Epithelial cell of proximal tubule (primary cell): ENCODE measurements around the gene HRH2. TPM values are rescaled to one million over a fixed set of nuclear protein-coding genes. Genes with fewer than 3 reads are reported as not detected.

ENCODE experiments used
- DNase-seq: peaks from one replicate; pipeline ENCODE4 v3.0.0-alpha.2; 2011; ENCODE audit warnings: low read depth
- H3K4me3 ChIP-seq: 2 replicates; pipeline ENCODE4 v1.5.1; 2011; ENCODE audit warnings: low read depth, mild to moderate bottlenecking, low read length
- total RNA-seq: library from RNA; depleted of rRNA; stranded (reverse); fragments of >200 nt; gene quantifications from 2 replicates; pipeline ENCODE4 v1.2.3, GENCODE V29; 2015
- TF ChIP-seq, protein P1 (sequence below): conservative IDR thresholded peaks from 2 replicates; pipeline ENCODE4 v1.5.1; 2012; ENCODE audit warnings: low read depth, mild to moderate bottlenecking, low read length

The HRH2 gene
- total RNA-seq, 1 donor from 2014 or later: 0.29 TPM

DNA sequence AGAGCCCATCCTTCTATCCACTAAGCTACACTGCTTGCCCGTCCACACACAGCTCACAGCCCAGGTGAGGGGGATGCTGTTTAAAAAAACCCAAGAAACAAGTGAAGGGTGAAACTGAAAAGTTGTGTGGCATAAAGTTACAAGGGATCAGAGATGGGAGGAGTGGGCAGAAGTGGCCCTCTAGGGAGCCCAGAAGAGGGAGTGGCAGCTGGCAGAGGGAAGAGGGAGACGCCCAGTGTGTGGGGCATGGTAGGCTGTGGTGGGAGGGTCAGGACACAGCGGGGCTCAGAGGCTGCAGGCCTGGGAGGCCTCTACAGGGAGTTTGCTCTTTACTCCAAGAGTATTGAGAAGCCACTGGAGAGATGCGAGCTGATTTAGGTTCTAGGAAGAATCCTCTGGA, 30.1 kb upstream of the HRH2 start:
- DNase-seq: no peak
- TF ChIP-seq, protein P1, sequence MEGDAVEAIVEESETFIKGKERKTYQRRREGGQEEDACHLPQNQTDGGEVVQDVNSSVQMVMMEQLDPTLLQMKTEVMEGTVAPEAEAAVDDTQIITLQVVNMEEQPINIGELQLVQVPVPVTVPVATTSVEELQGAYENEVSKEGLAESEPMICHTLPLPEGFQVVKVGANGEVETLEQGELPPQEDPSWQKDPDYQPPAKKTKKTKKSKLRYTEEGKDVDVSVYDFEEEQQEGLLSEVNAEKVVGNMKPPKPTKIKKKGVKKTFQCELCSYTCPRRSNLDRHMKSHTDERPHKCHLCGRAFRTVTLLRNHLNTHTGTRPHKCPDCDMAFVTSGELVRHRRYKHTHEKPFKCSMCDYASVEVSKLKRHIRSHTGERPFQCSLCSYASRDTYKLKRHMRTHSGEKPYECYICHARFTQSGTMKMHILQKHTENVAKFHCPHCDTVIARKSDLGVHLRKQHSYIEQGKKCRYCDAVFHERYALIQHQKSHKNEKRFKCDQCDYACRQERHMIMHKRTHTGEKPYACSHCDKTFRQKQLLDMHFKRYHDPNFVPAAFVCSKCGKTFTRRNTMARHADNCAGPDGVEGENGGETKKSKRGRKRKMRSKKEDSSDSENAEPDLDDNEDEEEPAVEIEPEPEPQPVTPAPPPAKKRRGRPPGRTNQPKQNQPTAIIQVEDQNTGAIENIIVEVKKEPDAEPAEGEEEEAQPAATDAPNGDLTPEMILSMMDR: no peak
- H3K4me3 ChIP-seq: no peak overlapping the region

DNA sequence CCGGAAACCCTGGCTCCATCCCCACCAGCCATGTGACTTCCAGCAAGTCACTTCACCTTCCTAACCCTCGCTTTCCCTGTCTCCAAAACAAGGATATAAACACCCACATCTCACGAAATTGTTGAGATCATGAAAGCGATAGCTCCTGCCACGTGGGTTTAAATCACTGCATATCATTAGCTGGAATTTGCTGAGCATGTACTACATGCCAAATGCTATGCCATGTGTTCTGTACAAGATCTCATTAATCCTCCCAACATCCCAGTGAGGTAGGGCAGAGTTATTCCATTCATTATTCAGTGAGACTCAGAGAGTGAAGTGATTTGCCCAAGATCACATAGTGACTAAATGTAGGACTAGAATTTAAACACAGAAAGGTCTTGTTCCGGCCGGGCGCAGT, 29.2 kb upstream of the HRH2 start:
- TF ChIP-seq, protein P1: no peak
- H3K4me3 ChIP-seq: no peak overlapping the region
- DNase-seq: no peak

DNA sequence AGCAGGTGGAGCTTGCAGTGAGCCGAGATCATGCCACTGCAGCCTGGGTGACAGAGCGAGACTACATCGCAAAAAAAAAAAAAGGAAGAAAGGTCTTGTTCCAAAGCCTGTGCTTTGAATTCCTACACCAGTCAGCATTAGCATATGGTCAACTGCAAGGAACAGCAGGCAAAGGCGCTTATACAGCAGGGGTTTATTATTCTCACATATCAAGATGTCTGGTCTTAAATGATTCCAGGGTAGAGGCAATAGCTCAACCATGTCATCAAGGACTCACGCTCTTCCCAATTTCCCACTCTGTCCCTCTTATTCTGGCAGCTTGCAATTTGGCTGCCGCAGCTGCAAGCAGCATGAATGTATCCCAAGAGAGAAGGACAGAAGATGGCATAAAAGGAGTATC, 28.6 kb upstream of the HRH2 start:
- DNase-seq: no peak
- TF ChIP-seq, protein P1: no peak
- no peak overlapping the region for H3K4me3 ChIP-seq

DNA sequence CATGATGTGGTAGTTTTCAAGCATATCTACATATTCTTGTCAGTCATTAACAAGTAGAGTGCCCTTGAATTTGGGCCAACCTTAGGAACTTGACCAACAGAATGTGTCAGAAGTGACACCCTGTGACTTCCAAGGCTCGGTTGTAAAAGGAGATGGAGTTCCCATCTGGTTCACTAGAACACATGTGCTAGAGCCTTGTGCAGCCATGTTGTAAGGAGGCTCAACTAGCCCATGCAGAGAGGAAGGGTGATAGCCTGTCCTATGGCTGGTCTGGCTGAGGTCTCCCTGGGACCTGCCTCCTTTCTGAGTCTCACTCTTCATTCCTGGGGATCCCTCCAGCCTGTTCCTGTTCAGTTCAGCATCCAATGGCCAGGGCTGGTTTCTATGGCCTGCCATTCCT, 28.1 kb upstream of the HRH2 start:
- no peak for DNase-seq
- H3K4me3 ChIP-seq: no peak overlapping the region
- TF ChIP-seq, protein P1: no peak

DNA sequence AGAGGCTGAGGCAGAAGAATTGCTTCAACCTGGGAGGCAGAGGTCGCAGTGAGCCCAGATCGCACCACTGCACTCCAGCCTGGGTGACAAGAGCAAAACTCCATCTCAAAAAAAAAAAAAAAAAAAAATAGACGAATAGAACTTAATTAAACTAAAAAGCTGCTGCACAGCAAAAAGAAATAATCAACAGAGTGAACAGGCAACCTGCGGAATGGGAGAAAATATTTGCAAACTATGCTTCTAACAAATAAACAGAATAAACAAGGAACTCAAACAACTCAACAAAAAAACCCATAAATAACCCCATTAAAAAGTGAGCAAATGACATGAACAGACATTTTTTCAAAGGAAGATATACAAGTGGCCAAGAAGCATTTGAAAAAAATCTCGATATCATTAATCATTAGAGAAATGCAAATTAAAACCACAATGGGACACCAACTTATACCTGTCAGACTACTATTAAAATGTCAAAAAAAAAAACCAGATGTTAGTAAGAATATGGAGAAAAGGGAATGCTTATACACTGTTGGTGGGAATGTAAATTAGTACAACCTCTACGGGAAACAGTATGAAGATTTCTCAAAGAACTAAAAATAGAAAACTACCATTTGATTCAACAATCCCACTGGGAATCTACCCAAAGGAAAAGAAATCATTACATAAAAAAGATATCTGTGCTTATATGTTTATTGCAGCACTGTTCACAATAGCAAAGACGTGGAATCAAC, 21.9 kb upstream of the HRH2 start:
- no peak overlapping the region for H3K4me3 ChIP-seq
- DNase-seq: no peak
- TF ChIP-seq, protein P1: no peak

DNA sequence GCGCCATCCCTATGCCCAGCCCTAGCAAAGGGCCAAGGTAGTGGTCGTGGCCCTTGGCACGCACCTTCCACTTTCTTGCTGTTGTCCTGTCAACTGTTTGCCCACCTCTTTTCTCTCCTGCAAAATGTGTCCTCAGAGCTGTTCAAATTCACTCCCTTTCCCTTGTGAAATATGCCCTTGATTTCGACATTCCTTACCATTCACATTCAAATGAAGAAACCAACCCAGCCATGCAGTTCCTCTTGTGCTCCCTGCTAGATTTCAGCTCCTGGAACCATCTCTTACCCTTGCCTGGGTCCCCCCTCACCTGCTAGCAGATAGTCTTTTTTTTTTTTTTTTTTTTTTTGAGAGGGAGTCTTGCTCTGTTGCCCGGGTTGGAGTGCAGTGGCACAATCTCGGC, 19.6 kb upstream of the HRH2 start:
- TF ChIP-seq, protein P1: no peak
- no peak for DNase-seq
- H3K4me3 ChIP-seq: no peak overlapping the region
